ENCODE measurements around the gene RFLNA.

The RFLNA gene

GRCh38 chr12:124338448-124338847 lies 43.6 kb downstream of the RFLNA start:
- no peak for DNase-seq

DNA sequence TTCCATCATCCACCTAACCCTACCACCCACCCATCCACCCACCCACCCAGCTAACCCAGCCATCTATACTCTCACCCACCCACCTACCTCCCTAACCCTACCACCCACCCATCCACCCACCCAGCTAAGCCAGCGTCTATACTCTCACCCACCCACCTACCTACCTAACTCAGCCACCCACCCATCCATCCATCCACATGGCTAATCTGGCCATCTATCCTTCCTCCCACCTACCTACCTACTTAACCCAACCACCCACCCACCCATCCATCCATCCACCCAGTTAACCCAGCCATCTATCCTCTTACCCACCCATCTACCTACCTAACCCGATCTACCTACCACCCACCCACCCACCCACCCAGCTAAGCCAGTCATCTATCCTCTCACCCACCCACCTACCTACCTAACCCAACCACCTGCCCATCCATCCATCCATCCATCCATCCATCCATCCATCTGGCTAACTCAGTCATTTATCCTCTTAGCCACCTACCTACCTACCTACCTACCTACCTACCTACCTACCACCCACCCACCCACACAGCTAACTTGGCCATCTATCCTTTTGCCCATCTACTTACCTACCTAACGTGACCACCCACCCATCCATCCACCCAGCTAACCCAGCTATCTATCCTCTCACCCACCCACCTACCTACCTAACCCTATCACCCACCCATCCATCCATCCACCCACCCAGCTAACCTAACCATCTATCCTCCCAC lies 44.1 kb downstream of the RFLNA start:
- no peak for DNase-seq

GRCh38 chr12:124340080-124340900 lies 45.4 kb downstream of the RFLNA start:
- DNase-seq, result no peak

DNA sequence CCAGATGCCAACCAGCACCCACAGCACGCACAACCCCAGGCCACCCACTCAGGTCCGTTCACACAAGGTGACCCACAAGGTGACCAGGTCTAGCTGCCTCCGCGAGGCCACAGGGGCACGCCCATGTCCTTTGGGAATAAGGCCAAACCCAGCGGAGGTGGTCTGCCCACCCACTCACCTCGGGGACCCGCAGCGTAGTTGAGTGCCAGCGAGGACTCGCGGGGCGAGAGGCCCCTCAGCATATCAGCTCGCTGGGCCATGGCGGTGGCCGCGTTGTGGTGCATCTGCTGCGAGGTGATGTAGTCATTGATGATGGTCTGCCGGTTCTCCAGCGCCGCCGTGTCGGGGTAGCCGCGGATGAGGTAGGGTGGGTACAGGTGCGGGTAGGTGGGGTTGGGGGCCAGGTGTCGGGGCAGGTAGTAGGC lies 46.8 kb downstream of the RFLNA start:
- no peak for DNase-seq

- DNase-seq, result no peak
Measured at GRCh38 chr12:124344022-124344421, 49.1 kb downstream of the RFLNA start.

DNA sequence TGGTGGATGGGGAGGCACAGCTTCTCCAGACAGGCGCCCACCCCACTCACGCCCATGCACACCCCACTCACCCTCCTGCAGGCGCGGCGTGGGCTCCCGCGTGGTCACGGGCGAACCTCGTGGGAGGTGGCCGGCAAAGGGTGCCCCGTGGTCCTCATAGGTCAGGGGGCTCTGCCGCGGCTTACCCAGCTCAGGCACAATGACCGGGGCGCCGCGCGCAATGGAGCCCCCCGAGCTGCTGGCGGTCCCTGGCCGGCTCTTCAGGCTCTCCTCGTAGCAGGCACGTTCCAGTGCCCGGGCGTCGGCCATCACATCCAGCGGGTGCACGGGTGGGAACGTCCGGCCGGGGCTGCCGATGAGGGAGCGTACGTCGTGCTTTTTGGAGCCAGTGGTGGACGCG lies 49.6 kb downstream of the RFLNA start:
- DNase-seq, result no peak

DNA sequence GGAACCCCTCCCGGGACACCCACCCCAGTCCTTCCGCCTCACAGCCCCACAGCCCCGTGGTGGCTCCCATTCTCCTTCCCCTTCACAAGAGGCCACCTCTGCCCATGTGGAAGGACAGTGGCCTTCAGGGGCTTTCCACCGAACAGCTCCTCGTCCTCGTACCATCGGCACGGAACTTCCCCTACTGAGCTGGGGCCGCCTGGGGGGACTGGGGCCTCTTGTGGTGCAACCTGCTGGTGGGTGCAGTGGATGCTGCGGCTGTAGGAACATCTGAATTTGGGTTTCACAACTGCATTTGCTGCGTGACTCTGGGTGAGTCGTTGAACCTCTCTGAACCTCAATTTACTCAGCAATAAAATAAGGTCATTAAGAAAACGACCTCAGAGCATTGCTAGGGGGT lies 50.9 kb downstream of the RFLNA start:
- no peak for DNase-seq

DNA sequence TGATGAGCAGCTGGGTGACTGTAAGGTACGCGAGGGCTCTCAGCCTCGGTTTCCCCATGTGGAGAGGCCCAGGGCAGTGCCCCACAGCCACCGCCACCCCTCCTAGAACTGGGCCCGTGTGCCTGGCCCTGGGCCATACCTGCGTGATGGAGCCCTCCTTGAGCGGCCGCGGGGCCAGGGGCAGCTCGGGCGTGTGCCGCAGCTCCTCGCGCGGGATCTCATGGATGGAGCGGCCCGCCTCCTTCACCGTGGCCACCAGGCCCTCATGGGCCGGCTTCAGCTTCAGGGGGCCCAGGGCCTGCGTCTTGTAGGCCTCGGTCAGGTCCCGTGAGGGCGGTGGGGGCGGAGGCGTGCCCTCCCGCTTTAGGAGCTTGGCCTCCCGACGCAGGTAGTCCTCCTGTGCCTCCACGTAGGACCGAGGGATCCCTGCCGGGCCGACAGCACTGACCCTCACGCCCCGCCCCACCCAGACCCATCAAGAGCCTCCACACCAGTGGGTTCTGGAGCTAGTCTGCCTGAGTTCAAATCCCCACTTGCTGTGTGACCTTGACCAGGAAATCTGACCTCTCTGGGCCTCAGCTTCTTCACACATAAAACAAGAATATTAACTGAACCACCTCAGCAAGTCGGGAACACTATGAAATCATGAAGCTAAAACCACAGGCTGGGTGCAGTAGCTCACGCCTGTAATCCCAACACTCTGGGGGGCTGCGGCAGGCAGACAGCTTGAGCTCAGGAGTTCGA lies 51.7 kb downstream of the RFLNA start:
- no peak for DNase-seq

DNA sequence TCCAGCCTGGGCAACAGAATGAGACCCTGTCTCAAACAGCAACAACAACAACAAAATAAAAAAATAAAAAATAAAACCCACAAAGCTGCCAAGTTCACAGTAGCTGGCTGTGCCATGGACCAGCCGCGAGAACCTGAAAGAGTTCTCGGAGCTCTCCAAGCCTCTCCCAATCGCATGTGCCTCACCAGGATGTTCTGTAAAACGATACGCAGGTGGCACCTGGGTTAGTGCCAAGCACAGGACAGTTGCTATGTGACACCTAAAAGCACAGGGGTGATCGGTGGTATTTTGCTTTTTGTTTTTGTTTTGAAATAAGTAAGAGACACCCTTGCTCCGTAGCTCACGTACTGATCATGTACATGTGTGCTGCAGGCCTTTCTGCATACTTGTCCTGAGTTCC lies 52.4 kb downstream of the RFLNA start:
- no peak for DNase-seq

GRCh38 chr12:124347805-124348658 lies 53.1 kb downstream of the RFLNA start:
- no peak for DNase-seq

- DNase-seq, result no peak
Measured at GRCh38 chr12:124348659-124349380, 53.9 kb downstream of the RFLNA start.

- DNase-seq, result no peak
Measured at GRCh38 chr12:124350491-124350890, 55.6 kb downstream of the RFLNA start.

DNA sequence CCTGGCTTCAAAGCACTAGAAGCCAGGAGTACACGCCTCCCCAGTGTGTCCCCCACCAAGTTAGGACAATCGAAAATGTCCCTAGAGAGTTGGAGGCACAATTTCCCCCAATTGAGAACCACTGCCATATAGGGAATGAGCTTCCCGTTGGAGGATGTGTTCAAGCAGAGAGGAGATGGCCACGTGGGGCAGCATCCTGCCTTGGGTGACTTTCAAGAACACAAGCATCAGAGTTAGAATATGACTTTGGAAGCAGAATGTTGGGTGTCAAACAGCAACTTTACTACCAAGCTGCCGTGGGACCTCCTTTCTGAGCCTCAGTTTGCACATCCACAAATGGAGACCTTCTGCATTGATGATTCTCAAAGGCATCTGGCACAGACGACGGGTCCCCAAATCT lies 56.5 kb downstream of the RFLNA start:
- no peak for DNase-seq

- no peak for DNase-seq
Measured at GRCh38 chr12:124352257-124352656, 57.4 kb downstream of the RFLNA start.

GRCh38 chr12:124352839-124353238 lies 57.9 kb downstream of the RFLNA start:
- DNase-seq, result no peak

GRCh38 chr12:124354400-124354799 lies 59.5 kb downstream of the RFLNA start:
- DNase-seq, result no peak

DNA sequence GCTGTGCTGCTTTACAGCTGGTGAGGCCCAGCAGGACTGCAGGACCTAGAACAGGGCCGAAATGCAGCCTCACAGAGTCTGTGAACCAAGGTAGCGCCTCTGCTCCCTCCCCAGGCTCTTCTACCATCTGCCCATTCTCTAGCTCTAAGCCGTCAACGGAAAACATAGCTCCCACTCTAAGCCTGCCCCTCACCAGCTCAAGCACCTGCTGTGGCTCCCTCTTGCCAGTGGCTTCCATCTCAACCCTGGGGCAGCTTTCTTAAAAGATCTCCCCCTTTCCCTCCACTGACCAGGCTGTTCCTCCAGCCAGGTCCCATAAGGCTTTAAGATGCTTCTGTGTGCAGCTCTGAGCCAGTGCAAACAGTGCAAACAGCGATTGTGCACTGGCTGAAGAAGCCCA lies 61.3 kb downstream of the RFLNA start:
- no peak for DNase-seq

GRCh38 chr12:124357616-124358015 lies 62.7 kb downstream of the RFLNA start:
- DNase-seq, result no peak

- no peak for DNase-seq
Measured at GRCh38 chr12:124358572-124358971, 63.7 kb downstream of the RFLNA start.

- DNase-seq, result no peak
Measured at GRCh38 chr12:124359671-124360581, 65.0 kb downstream of the RFLNA start.
